MM.1S (cell line): ENCODE data around the gene SH3RF3.

Experiments used
- DNase-seq: peaks from one replicate; pipeline ENCODE4 v3.0.0-alpha.2; 2015
- H2AFZ ChIP-seq: fragments of 300-600 bp; sonication (generic); 2 replicates; pipeline ENCODE4 v1.6.0; 2016; ENCODE audit warnings: antibody characterized with exemption, low read length
- H3F3A ChIP-seq: fragments of 300-600 bp; sonication (generic); 2 replicates; pipeline ENCODE4 v1.6.1; 2016; ENCODE audit warnings: mild to moderate bottlenecking, antibody characterized with exemption, low read length, moderate library complexity, mixed read lengths; ENCODE audit not compliant: insufficient read depth
- H3K27ac ChIP-seq: fragments of 300-600 bp; sonication (generic); 2 replicates; pipeline ENCODE4 v1.5.1; 2016; ENCODE audit warnings: mild to moderate bottlenecking, low read length
- H3K27me3 ChIP-seq: fragments of 300-600 bp; sonication (generic); replicated peaks from 2 replicates; pipeline ENCODE4 v1.6.0; 2016; ENCODE audit warnings: low read length; ENCODE audit not compliant: insufficient read depth
- H3K36me3 ChIP-seq: fragments of 300-600 bp; sonication (generic); replicated peaks from 2 replicates; pipeline ENCODE4 v1.6.1; 2016; ENCODE audit warnings: mild to moderate bottlenecking, low read length, mixed read lengths; ENCODE audit not compliant: insufficient read depth
- H3K4me1 ChIP-seq: fragments of 300-600 bp; sonication (generic); 2 replicates; pipeline ENCODE4 v1.6.1; 2016; ENCODE audit warnings: low read length, mixed read lengths
- H3K4me2 ChIP-seq: fragments of 300-600 bp; sonication (generic); 2 replicates; pipeline ENCODE4 v1.6.0; 2016; ENCODE audit warnings: low read depth, low read length
- H3K4me3 ChIP-seq: fragments of 300-600 bp; sonication (generic); 2 replicates; pipeline ENCODE4 v1.5.1; 2016; ENCODE audit warnings: low read length, mixed read lengths
- H3K79me2 ChIP-seq: fragments of 300-600 bp; sonication (generic); 2 replicates; pipeline ENCODE4 v1.6.1; 2016; ENCODE audit warnings: mixed run types, low read length, mixed read lengths
- H3K9ac ChIP-seq: fragments of 300-600 bp; sonication (generic); 2 replicates; pipeline ENCODE4 v1.6.1; 2016; ENCODE audit warnings: low read length, mixed read lengths
- H3K9me2 ChIP-seq: fragments of 300-600 bp; sonication (generic); replicated peaks from 2 replicates; pipeline ENCODE4 v1.6.1; 2016; ENCODE audit warnings: mild to moderate bottlenecking, low read length, mixed read lengths; ENCODE audit not compliant: insufficient read depth
- H3K9me3 ChIP-seq: fragments of 300-600 bp; sonication (generic); replicated peaks from 2 replicates; pipeline ENCODE4 v1.6.1; 2016; ENCODE audit warnings: mild to moderate bottlenecking, low read length, mixed read lengths; ENCODE audit not compliant: insufficient read depth
- H4K20me1 ChIP-seq: fragments of 300-600 bp; sonication (generic); 2 replicates; pipeline ENCODE4 v1.6.1; 2016; ENCODE audit warnings: mild to moderate bottlenecking, low read length, moderate library complexity, mixed read lengths; ENCODE audit not compliant: insufficient read depth
- EZH2 ChIP-seq: fragments of 300-600 bp; sonication (generic); optimal IDR thresholded peaks from 2 replicates; pipeline ENCODE3; 2017; ENCODE audit warnings: low read depth, mild to moderate bottlenecking, antibody characterized with exemption, low read length, mixed read lengths
- EZH2phosphoT487 ChIP-seq: fragments of 300-600 bp; sonication (generic); IDR thresholded peaks from 2 replicates; pipeline ENCODE4 v1.6.1; 2018; ENCODE audit warnings: antibody characterized with exemption, low read length
- TF ChIP-seq, protein P1 (sequence below): fragments of 300-600 bp; sonication (generic); IDR thresholded peaks from 2 replicates; pipeline ENCODE4 v1.5.1; 2016; ENCODE audit warnings: antibody characterized with exemption, low read length, mixed read lengths

Gene SH3RF3

GRCh38 chr2:109201465-109202327 lies 72.7 kb downstream of the SH3RF3 start:
- Histone ChIP-seq H3K4me3 (peak overlapping the region; percentile 21; the same call in 1 of the 2 replicates), H3K36me3 (no peaks in the 10 kb centered on the region), H3K9me3 (no peaks in the 10 kb centered on the region), H3K4me1 (peaks cover 16% of the 10 kb centered on the region), H3K27ac (peak overlapping the region; percentile 27; the same call in 1 of the 2 replicates), H3K27me3 (no peaks in the 10 kb centered on the region), H3K9me2 (no peaks in the 10 kb centered on the region), H3K9ac (peak overlapping the region; percentile 29; the same call in 1 of the 2 replicates), H3K4me2 (peak overlapping the region; percentile 36), H3F3A (no peaks in the 10 kb centered on the region), H2AFZ (no peak overlapping the region), H4K20me1 (no peaks in the 10 kb centered on the region), H3K79me2 (peaks cover 90% of the 10 kb centered on the region)
- TF ChIP-seq, protein P1, sequence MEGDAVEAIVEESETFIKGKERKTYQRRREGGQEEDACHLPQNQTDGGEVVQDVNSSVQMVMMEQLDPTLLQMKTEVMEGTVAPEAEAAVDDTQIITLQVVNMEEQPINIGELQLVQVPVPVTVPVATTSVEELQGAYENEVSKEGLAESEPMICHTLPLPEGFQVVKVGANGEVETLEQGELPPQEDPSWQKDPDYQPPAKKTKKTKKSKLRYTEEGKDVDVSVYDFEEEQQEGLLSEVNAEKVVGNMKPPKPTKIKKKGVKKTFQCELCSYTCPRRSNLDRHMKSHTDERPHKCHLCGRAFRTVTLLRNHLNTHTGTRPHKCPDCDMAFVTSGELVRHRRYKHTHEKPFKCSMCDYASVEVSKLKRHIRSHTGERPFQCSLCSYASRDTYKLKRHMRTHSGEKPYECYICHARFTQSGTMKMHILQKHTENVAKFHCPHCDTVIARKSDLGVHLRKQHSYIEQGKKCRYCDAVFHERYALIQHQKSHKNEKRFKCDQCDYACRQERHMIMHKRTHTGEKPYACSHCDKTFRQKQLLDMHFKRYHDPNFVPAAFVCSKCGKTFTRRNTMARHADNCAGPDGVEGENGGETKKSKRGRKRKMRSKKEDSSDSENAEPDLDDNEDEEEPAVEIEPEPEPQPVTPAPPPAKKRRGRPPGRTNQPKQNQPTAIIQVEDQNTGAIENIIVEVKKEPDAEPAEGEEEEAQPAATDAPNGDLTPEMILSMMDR: no peak
- TF ChIP-seq EZH2phosphoT487 (no peak), EZH2 (no peak)
- peak; percentile 55 for DNase-seq

GRCh38 chr2:109202486-109202885 lies 73.5 kb downstream of the SH3RF3 start:
- Histone ChIP-seq H3K9me3 (no peaks in the 10 kb centered on the region), H3K4me1 (peaks cover 24% of the 10 kb centered on the region), H4K20me1 (no peaks in the 10 kb centered on the region)

GRCh38 chr2:109203246-109204011 lies 74.4 kb downstream of the SH3RF3 start:
- no peak overlapping the region for H3K4me2 ChIP-seq
- H3K36me3 ChIP-seq: no peaks in the 10 kb centered on the region
- no peaks in the 10 kb centered on the region for H4K20me1 ChIP-seq
- H3K9me2 ChIP-seq: no peaks in the 10 kb centered on the region
- no peak overlapping the region for H3K9ac ChIP-seq
- H2AFZ ChIP-seq: no peak overlapping the region
- TF ChIP-seq, protein P1: no peak
- TF ChIP-seq EZH2phosphoT487 (no peak), EZH2 (no peak)
- H3K9me3 ChIP-seq: no peaks in the 10 kb centered on the region
- H3F3A ChIP-seq: no peaks in the 10 kb centered on the region
- peaks cover 32% of the 10 kb centered on the region for H3K4me1 ChIP-seq
- no peak overlapping the region for H3K27ac ChIP-seq
- no peaks in the 10 kb centered on the region for H3K27me3 ChIP-seq
- DNase-seq: no peak
- H3K4me3 ChIP-seq: no peak overlapping the region
- peaks cover 90% of the 10 kb centered on the region for H3K79me2 ChIP-seq

More at GRCh38 chr2:109202486-109202885, 73.5 kb downstream of the SH3RF3 start:
- Histone ChIP-seq H3K4me3 (peak overlapping the region; percentile 21; the same call in 1 of the 2 replicates), H3F3A (no peaks in the 10 kb centered on the region), H3K79me2 (peaks cover 90% of the 10 kb centered on the region), H3K36me3 (no peaks in the 10 kb centered on the region), H3K4me2 (peak overlapping the region; percentile 36), H3K27me3 (no peaks in the 10 kb centered on the region), H3K9ac (peak overlapping the region; percentile 29; the same call in 1 of the 2 replicates), H2AFZ (no peak overlapping the region), H3K9me2 (no peaks in the 10 kb centered on the region), H3K27ac (peak overlapping the region; percentile 27; the same call in 1 of the 2 replicates)
- no peak for DNase-seq
- TF ChIP-seq, protein P1: no peak
- TF ChIP-seq EZH2phosphoT487 (no peak), EZH2 (no peak)
